HepG2 (cell line): ENCODE measurements around the gene MBD5.

Source experiments
- EZH2 ChIP-seq: conservative IDR thresholded peaks from 2 replicates; pipeline ENCODE4 v1.6.1; 2012; ENCODE audit warnings: mild to moderate bottlenecking, low read depth, low read length, moderate library complexity
- NFKBIZ ChIP-seq: IDR thresholded peaks from 2 replicates; pipeline ENCODE4 v1.6.1; 2018; ENCODE audit warnings: missing genetic modification reagents, missing compliant biosample characterization
- TF ChIP-seq, protein P1 (sequence below), 2 experiments: fragments of 450-650 bp in 1 of 2; sonication (generic) in 1 of 2; formaldehyde crosslinking in 1 of 2; IDR thresholded peaks; 2 replicates each; pipeline versions ENCODE4 v1.6.1 to v1.8.0; 2016 to 2022; ENCODE audit warnings: antibody characterized with exemption in 1 of 2, mild to moderate bottlenecking in 1 of 2, missing genetic modification reagents in 1 of 2
- TF ChIP-seq, protein P2 (sequence below): sonication (generic); formaldehyde crosslinking; IDR thresholded peaks from 2 replicates; pipeline ENCODE4 v1.5.0; 2020; ENCODE audit warnings: missing genetic modification reagents

DNA sequence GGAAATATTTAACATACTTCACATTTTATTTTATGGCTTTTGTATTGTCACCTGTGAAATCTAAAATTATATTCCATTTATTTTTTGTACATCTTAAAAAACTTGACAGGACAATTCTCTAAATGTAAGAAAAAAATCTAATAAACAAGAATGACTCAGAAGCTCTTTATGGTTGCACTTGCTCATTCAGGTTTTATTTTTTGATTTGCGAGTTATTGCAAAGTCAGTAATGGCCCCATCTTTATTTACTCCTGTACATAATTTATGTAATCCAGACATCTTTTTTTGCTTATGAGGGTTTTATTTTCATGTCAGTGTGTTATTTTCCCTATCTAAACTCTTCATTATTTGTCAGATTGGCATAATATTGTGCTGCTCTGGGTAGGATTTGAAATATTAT lies 145.1 kb downstream of the MBD5 start:
- TF ChIP-seq NFKBIZ (CRISPR knock-in tag) (no peak), EZH2 (no peak)
- TF ChIP-seq, protein P1, sequence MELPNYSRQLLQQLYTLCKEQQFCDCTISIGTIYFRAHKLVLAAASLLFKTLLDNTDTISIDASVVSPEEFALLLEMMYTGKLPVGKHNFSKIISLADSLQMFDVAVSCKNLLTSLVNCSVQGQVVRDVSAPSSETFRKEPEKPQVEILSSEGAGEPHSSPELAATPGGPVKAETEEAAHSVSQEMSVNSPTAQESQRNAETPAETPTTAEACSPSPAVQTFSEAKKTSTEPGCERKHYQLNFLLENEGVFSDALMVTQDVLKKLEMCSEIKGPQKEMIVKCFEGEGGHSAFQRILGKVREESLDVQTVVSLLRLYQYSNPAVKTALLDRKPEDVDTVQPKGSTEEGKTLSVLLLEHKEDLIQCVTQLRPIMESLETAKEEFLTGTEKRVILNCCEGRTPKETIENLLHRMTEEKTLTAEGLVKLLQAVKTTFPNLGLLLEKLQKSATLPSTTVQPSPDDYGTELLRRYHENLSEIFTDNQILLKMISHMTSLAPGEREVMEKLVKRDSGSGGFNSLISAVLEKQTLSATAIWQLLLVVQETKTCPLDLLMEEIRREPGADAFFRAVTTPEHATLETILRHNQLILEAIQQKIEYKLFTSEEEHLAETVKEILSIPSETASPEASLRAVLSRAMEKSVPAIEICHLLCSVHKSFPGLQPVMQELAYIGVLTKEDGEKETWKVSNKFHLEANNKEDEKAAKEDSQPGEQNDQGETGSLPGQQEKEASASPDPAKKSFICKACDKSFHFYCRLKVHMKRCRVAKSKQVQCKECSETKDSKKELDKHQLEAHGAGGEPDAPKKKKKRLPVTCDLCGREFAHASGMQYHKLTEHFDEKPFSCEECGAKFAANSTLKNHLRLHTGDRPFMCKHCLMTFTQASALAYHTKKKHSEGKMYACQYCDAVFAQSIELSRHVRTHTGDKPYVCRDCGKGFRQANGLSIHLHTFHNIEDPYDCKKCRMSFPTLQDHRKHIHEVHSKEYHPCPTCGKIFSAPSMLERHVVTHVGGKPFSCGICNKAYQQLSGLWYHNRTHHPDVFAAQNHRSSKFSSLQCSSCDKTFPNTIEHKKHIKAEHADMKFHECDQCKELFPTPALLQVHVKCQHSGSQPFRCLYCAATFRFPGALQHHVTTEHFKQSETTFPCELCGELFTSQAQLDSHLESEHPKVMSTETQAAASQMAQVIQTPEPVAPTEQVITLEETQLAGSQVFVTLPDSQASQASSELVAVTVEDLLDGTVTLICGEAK (IDR thresholded peaks at IDR 0.05): no peak
- TF ChIP-seq, protein P1 (CRISPR knock-in tag; IDR thresholded peaks at IDR 0.05): no peak
- TF ChIP-seq, protein P2, sequence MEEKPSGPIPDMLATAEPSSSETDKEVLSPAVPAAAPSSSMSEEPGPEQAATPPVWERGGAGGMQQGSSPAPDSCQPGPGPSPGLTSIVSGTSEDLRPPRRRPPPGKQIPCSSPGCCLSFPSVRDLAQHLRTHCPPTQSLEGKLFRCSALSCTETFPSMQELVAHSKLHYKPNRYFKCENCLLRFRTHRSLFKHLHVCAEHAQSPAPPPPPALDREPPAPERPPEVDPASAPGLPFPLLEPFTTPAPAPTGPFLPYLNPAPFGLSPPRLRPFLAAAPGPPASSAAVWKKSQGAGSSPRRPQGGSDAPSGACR (CRISPR knock-in tag): no peak
